Endothelial cell of umbilical vein (primary cell): ENCODE data around the gene RBMS1. TPM values are rescaled to one million over a fixed set of nuclear protein-coding genes. Genes with fewer than 3 reads are reported as not detected.

Experiments used
- BruUV-seq: library from RNA; stranded (reverse); fragments of 400-500 nt; replicated peaks from 2 replicates; lab custom pipeline; 2021; lab: Mats Ljungman, UMichigan
- CTCF ChIA-PET: fragments of 300-600, 350-600 bp; sonication (Branson Sonifier 250); formaldehyde crosslinking; loops from one replicate; lab custom pipeline; 2021; ENCODE audit warnings: antibody characterized with exemption, inconsistent platforms; lab: Charles Lee
- POLR2A ChIA-PET: fragments of 300-600, 350-600 bp; sonication (Branson Sonifier 250); formaldehyde crosslinking; loops from one replicate; lab custom pipeline; 2021; ENCODE audit warnings: antibody characterized with exemption, inconsistent platforms; lab: Charles Lee
- DNase-seq: peaks from one replicate; pipeline ENCODE4 v3.0.0-alpha.2; 2011; ENCODE audit warnings: low read depth, low spot score
- FAIRE-seq: peaks from 2 replicates; lab custom pipeline; 2011; peaks lifted over from hg19 to GRCh38; lab: Jason Lieb, UNC
- H2AFZ ChIP-seq: 2 replicates; pipeline ENCODE4 v1.6.0; 2012; ENCODE audit warnings: low read depth, low read length, control low read depth, inconsistent platforms
- H3K27ac ChIP-seq: 2 replicates; pipeline ENCODE4 v1.5.1; 2011; ENCODE audit warnings: low read depth, mild to moderate bottlenecking, control low read depth, low read length, moderate library complexity; ENCODE audit not compliant: insufficient read depth
- H3K27me3 ChIP-seq, 2 experiments: 2 replicates each; pipeline versions ENCODE4 v1.6.0 to v1.6.1; 2011; ENCODE audit warnings: low read length in 2 of 2, mixed read lengths in 1 of 2; ENCODE audit not compliant: control insufficient read depth in 2 of 2, insufficient read depth in 2 of 2
- H3K36me3 ChIP-seq, 2 experiments: 2 replicates in 1 of 2; 3 replicates in 1 of 2; pipeline ENCODE4 v1.5.1; 2011; ENCODE audit warnings: low read length in 2 of 2, mild to moderate bottlenecking in 1 of 2, moderate library complexity in 1 of 2; ENCODE audit not compliant: control insufficient read depth in 2 of 2, insufficient read depth in 2 of 2; ENCODE audit errors: extremely low read depth in 1 of 2
- H3K4me1 ChIP-seq: 3 replicates; pipeline ENCODE4 v1.5.1; 2011; ENCODE audit warnings: mild to moderate bottlenecking, low read length; ENCODE audit not compliant: control insufficient read depth, insufficient read depth; ENCODE audit errors: extremely low read depth
- H3K4me2 ChIP-seq: 2 replicates; pipeline ENCODE4 v1.6.1; 2011; ENCODE audit warnings: low read length, control low read depth, mixed read lengths; ENCODE audit not compliant: insufficient read depth
- H3K4me3 ChIP-seq, 3 experiments: fragments of 200-600 bp in 1 of 3; sonication (generic), shearing (Covaris generic) in 1 of 3; replicated peaks in 1 of 3; 2 replicates each; pipeline ENCODE4 v1.5.1; 2011 to 2016; ENCODE audit warnings: control low read depth in 3 of 3, low read length in 3 of 3, mild to moderate bottlenecking in 2 of 3, inconsistent platforms in 1 of 3, low read depth in 1 of 3, moderate library complexity in 1 of 3; ENCODE audit not compliant: insufficient read depth in 1 of 3
- H3K79me2 ChIP-seq: 2 replicates; pipeline ENCODE4 v1.6.0; 2012; ENCODE audit warnings: low read length, inconsistent platforms; ENCODE audit not compliant: control insufficient read depth, insufficient read depth
- H3K9ac ChIP-seq: replicated peaks from 2 replicates; pipeline ENCODE3; 2011; ENCODE audit warnings: low read length, control low read depth; ENCODE audit not compliant: insufficient read depth; ENCODE audit errors: extremely low read depth
- H3K9me1 ChIP-seq: replicated peaks from 3 replicates; pipeline ENCODE4 v1.6.0; 2011; ENCODE audit warnings: mild to moderate bottlenecking, low read length; ENCODE audit not compliant: control insufficient read depth, insufficient read depth; ENCODE audit errors: extremely low read depth
- H3K9me3 ChIP-seq: replicated peaks from 2 replicates; pipeline ENCODE4 v1.5.1; 2012; ENCODE audit warnings: low read length, inconsistent platforms; ENCODE audit not compliant: control insufficient read depth, insufficient read depth
- H4K20me1 ChIP-seq: replicated peaks from 2 replicates; pipeline ENCODE3; 2011; ENCODE audit warnings: mild to moderate bottlenecking, low read length; ENCODE audit not compliant: control insufficient read depth, insufficient read depth; ENCODE audit errors: extremely low read depth
- CTCF ChIP-seq, 2 donors: IDR thresholded peaks; 1 replicate in 1 of 2; 2 replicates in 1 of 2; pipeline ENCODE4 v1.5.1; 2011; ENCODE audit warnings: low read length in 2 of 2, mild to moderate bottlenecking in 2 of 2, moderate library complexity in 2 of 2, control low read depth in 1 of 2, inconsistent platforms in 1 of 2, low read depth in 1 of 2; ENCODE audit not compliant: insufficient read depth in 1 of 2; ENCODE audit errors: extremely low read depth in 1 of 2
- EZH2 ChIP-seq: IDR thresholded peaks from 2 replicates; pipeline ENCODE4 v1.6.1; 2012; ENCODE audit warnings: borderline replicate concordance, low read depth, mild to moderate bottlenecking, moderate library complexity, low read length, inconsistent platforms; ENCODE audit not compliant: severe bottlenecking
- FOS ChIP-seq: IDR thresholded peaks from 2 replicates; pipeline ENCODE4 v1.6.1; 2011; ENCODE audit warnings: mild to moderate bottlenecking, low read length, moderate library complexity, borderline replicate concordance; ENCODE audit not compliant: insufficient read depth
- GATA2 ChIP-seq: IDR thresholded peaks from 2 replicates; pipeline ENCODE4 v1.7.0; 2011; ENCODE audit warnings: low read depth, mild to moderate bottlenecking, moderate library complexity, mixed read lengths, low read length; ENCODE audit not compliant: insufficient read length, insufficient read depth
- JUN ChIP-seq: IDR thresholded peaks from 2 replicates; pipeline ENCODE4 v1.6.1; 2011; ENCODE audit warnings: borderline replicate concordance, low read depth; ENCODE audit not compliant: insufficient read length, insufficient read depth
- MAX ChIP-seq: IDR thresholded peaks from 2 replicates; pipeline ENCODE4 v1.6.1; 2011; ENCODE audit not compliant: insufficient read depth, insufficient read length
- MYC ChIP-seq: IDR thresholded peaks from one replicate; pipeline ENCODE4 v1.6.1; 2011; ENCODE audit warnings: mild to moderate bottlenecking, low read depth, low read length
- POLR2A ChIP-seq: IDR thresholded peaks from 2 replicates; pipeline ENCODE4 v1.6.1; 2012; ENCODE audit warnings: low read depth, mild to moderate bottlenecking, control low read depth, low read length
- POLR2AphosphoS5 ChIP-seq: IDR thresholded peaks from 2 replicates; pipeline ENCODE4 v1.6.1; 2012; ENCODE audit warnings: low read depth, mild to moderate bottlenecking, control low read depth, low read length, moderate library complexity; ENCODE audit not compliant: insufficient read depth
- dilution Hi-C: fragments of 300-500 bp; cut with MboI; formaldehyde crosslinking; loops from one replicate; pipeline ENCODE4 v1.15.0; 2019; ENCODE audit warnings: low sequenced_read_pairs; ENCODE audit not compliant: extremely low pct_ligation_motif_present
- intact Hi-C: fragments of 100-400 bp; cut with micrococcal nuclease; formaldehyde crosslinking; loops from one replicate; pipeline ENCODE4 v1.10.0; 2022
- polyA plus RNA-seq, 4 experiments: library from polyadenylated mRNA; depleted of rRNA in 3 of 4; stranded (reverse) in 3 of 4; unstranded in 1 of 4; fragments of >200 nt; gene quantifications; 2 replicates each; pipeline versions ENCODE4 v1.2.1 to v1.2.3, GENCODE V29; 2011 to 2012; ENCODE audit warnings: missing spikeins in 1 of 4
- total RNA-seq: library from RNA; stranded (reverse); gene quantifications from 2 replicates; pipeline ENCODE4 v1.2.3, GENCODE V29; 2021

The RBMS1 gene
- total and polyA plus RNA-seq, 2 donors (not counting 3 experiments of a cell fraction or from before 2014, with no cell fraction given): 60.0 to 93.3 TPM

- POLR2A ChIA-PET: no interaction called here
- dilution Hi-C loops: no loop called here
- CTCF ChIA-PET: interaction anchor here (1.0 kb wide), 1 partner anchor 385 kb away, joined by 3 read pairs; no protein-coding TSS in a partner anchor
These were observed 24.1 kb upstream of the RBMS1 start for GRCh38 chr2:160517731-160518130.

More at GRCh38 chr2:160517731-160518130, 24.1 kb upstream of the RBMS1 start:
- Histone ChIP-seq H2AFZ (no peak overlapping the region), H3K9ac (no peak overlapping the region), H3K4me2 (no peak overlapping the region), H3K27me3 (no peaks in the 10 kb centered on the region), H4K20me1 (no peaks in the 10 kb centered on the region), H3K79me2 (no peaks in the 10 kb centered on the region), H3K36me3 (no peaks in the 10 kb centered on the region), H3K4me1 (no peaks in the 10 kb centered on the region), H3K9me1 (no peaks in the 10 kb centered on the region), H3K9me3 (no peaks in the 10 kb centered on the region), H3K27ac (no peak overlapping the region), H3K4me3 (no peak overlapping the region)
- no TSS peak for BruUV-seq
- no peak for FAIRE-seq
- intact Hi-C loops: no loop called here
- no peak for TF ChIP-seq EZH2
- no peak for TF ChIP-seq POLR2A
- TF ChIP-seq POLR2AphosphoS5: no peak
- TF ChIP-seq CTCF (IDR thresholded peaks at IDR 0.05; ENCODE audit: extremely low read depth in 1 of 2, insufficient read depth in 1 of 2, low read depth in 1 of 2, low read length in 2 of 2): no peak
- no peak for TF ChIP-seq MYC
- no peak for TF ChIP-seq JUN
- no peak for TF ChIP-seq FOS
- TF ChIP-seq GATA2: no peak
- no peak for TF ChIP-seq MAX
- DNase-seq: no peak
